Globus pallidus (tissue), 1 donor: Measurements from ENCODE around the gene ARHGEF37.
"Not testable (repeated sequence)": the region's sequence is repeated elsewhere in the genome, so short reads cannot be mapped to it uniquely, and the experiment has no call there.

ENCODE experiments used
- DNase-seq: peaks from one replicate; pipeline ENCODE4 v3.0.0-alpha.2; 2015; ENCODE audit warnings: low spot score

ARHGEF37 gene

DNA sequence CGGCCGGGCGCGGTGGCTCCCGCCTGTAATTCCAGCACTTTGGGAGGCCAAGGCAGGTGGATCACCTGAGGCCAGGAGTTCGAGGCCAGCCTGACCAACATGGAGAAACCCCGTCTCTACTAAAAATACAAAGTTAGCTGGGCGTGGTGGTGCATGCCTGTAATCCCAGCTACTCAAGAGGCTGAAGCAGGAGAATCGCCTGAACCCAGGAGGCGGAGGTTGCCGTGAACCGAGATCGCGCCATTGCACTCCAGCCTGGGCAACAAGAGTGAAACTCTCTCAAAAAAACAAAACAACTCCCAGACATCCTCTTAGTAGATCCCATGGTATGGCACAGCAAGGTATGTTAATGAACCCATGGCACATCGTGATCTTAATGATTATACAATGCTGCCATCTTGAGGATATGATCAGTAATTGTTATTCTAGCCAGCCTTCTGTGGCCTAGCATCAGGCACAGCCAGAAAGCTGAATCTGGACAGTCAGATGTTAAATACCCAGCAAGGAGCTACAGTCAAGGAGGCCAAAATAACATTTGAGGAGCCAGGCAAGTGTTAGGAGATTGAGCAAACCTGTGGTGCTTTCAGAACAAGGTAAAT lies 16.7 kb upstream of the ARHGEF37 start:
- peak; percentile 79 for DNase-seq

DNA sequence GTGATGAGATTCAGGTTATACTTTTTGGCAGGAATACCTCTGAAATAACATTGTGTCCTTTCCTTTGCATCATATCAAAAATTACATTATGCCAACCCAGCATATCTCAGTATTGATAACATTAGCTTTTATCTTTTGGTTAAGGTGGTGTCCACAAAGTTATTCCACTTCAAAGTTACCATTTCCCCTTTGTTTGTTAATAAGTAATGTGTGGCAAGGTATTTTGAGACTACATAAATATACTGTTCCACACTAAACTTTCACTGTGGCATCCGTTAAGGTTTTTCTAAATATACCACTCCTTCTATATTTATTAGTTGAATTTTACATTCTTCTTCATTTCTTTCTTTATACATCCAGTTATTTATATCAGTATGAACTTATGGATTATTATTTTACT lies 14.1 kb upstream of the ARHGEF37 start:
- no peak for DNase-seq

- no peak for DNase-seq
Measured at GRCh38 chr5:149572170-149572569, 9.1 kb upstream of the ARHGEF37 start.

DNA sequence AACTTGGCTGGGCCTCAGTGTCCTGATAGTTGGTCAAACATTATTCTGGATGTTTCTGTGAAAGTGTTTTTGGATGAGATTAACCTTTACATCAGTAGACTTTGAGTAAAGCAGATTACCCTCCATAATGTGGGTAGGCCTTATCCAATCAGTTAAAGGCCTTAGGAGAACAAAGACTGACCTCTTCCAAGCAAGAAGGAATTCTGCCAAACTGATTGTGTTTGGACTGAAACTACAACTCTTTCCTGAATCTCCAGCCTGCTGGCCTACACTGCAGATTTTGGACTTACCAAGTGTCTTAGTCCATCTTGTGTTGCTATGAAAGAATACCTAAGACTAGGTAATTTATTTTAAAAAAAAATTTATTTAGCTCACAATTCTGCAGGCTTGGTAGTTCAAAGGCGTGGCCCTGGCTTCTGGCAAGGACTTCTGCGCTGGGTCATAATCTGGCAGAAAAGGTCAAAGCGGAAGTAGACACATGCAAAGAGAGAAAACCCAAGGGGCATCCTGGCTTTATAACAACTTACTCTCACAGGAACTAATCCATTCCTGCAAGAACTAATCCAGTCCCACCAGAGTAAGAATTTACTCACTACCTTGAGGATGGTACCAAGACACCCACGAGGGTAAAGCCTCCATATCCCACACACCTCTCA lies 8.6 kb upstream of the ARHGEF37 start:
- DNase-seq = no peak

- no peak for DNase-seq
Measured at GRCh38 chr5:149575131-149575530, 6.2 kb upstream of the ARHGEF37 start.

DNA sequence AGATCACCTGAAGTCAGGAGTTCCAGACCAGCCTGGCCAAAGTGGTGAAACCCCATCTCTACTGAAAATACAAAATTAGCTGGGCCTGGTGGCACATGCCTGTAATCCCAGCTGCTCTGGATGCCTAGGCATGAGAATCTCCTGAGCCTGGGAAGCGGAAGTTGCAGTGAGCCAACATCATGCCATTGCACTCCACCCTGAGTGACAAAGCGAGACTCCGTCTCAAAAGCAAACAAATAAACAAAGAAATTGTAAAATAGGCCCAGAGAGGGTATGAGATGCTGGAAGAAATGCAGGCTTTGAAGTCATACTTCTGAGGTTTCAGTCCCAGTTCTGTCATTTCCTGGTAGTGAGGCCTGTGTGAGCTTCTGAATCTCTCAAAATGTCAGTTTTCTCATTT lies 5.3 kb upstream of the ARHGEF37 start:
- DNase-seq = no peak

DNA sequence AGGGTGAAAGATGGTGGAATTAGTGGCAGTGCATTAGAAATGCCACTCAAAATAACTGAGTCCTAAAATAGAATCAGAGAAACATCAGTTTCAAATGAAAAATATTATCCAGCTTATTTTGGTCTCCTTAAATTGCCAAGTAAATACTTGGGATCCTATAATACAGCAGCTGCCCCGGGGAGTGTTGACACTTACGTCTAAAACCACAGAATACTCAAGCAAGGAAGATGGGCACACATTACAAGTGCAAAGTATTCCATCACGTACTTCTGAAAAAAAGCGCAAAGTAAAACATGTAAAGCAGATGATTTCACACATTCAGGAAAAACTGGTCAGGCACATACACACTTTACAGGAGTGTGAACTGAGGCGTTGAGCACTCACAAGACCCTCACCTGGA lies 2.4 kb upstream of the ARHGEF37 start:
- no peak for DNase-seq

DNA sequence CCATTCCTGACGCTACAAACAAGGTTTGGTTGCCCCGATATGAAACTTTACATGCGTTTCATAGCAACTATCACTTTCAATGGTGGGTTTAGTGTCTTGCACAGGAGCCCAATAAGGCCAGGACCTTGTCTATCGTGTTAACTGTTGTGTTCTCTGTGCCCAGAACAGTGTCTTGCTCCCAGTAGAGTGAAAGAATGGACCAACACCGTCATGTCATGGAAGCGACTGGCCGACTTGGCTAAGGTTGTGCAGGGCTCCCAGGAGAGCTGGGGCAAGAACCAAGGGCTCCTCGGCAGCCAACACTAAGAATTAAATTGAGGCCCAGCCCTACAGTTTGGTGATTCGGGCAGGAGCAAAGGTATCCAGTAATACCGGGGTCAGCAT lies 498 bp upstream of the ARHGEF37 start:
- DNase-seq = no peak

- DNase-seq = peak; percentile 62
Measured at GRCh38 chr5:149581931-149582768, 852 bp downstream of the ARHGEF37 start.

GRCh38 chr5:149583394-149583793 lies 2.1 kb downstream of the ARHGEF37 start:
- DNase-seq = peak; percentile 92

GRCh38 chr5:149584121-149584520 lies 2.8 kb downstream of the ARHGEF37 start:
- DNase-seq = peak; percentile 37

- no peak for DNase-seq
Measured at GRCh38 chr5:149585910-149586309, 4.6 kb downstream of the ARHGEF37 start.

DNA sequence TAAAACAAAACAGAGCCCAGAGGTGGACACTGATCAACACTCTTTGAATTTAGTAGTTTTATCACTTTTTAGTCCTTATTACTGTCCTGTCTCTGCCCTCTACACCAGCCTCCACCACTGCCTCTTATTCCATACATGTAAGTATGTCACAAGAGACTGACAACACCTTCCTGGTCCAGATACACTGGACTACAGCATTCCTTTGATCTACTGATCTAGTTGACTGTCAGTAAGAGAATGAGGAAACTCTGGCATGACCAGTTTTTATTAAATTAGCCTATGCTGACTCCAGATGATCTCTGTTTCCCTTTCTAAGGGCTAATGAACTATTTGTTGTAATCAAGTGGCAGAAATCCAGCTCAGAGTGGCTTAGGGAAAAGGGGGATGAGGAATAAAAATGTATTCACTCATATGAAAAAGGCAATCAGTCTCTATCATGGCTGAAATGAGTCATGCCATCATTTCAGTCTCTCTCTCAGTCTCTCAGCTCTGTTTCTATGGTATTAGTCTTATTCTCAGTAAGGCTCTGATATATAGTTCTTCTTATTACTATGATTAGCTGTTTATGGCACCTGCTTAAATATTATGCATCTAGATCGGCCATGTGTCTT lies 5.5 kb downstream of the ARHGEF37 start:
- no peak for DNase-seq

GRCh38 chr5:149588936-149589335 lies 7.6 kb downstream of the ARHGEF37 start:
- DNase-seq = no peak

GRCh38 chr5:149593370-149593769 lies 12.1 kb downstream of the ARHGEF37 start:
- DNase-seq = no peak

GRCh38 chr5:149594206-149594895 lies 13.1 kb downstream of the ARHGEF37 start:
- no peak for DNase-seq

- DNase-seq = not testable (repeated sequence)
Measured at GRCh38 chr5:149595105-149595504, 13.8 kb downstream of the ARHGEF37 start.

DNA sequence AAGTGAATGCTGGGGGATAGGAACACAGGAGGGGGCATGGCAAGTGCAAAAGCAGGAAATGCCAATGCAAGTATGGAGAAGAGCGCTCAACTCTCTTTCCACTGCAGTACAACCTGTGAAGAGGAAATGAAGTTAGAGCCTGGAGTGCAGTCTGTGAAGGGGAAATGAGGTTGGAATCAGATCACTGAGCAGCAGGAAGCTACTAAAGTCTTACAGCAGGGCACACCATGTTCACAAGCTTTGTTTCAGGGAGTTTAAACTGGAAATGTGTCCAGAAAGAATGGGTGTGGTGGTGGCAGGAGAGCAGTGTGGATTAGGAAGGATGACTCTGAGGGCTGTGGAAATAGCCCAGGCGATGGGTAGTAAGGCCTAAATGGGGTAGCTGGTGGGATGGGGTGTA lies 15.4 kb downstream of the ARHGEF37 start:
- DNase-seq = no peak

DNA sequence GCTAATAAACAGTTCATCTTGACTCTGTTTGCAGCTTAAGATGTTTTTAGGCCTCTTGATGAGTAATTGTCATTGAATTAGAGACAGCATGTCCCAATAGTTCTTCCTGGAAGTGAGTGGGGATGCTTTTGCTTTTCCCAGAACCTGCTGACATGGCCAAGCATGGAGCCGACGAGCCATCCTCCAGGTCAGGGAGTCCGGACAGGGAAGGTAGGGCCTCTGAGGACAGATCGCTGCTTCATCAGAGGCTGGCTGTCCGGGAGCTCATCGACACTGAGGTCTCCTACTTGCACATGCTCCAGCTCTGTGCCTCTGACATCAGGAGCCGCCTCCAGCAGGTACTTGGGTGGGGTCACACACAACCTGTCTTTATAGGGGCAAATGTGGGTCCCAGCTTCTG lies 16.3 kb downstream of the ARHGEF37 start:
- no peak for DNase-seq

DNA sequence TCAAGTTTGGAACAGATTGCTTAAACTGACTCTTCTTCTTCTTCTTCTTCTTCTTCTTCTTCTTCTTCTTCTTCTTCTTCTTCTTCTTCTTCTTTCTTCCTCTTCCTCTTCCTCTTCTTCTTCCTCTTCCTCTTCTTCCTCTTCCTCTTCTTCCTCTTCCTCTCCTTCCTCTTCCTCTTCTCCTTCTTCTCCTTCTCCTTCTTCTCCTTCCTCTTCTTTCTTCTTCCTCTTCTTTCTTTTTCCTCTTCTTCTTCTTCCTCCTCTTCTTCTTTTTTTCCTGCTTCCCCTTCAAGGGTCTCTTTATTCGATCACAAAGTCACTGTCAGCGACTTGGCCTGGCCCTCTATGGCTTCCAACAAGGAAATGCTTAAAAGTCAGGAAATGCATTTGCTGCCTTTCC lies 16.9 kb downstream of the ARHGEF37 start:
- DNase-seq = not testable (repeated sequence)

GRCh38 chr5:149598966-149599365 lies 17.7 kb downstream of the ARHGEF37 start:
- DNase-seq = no peak

DNA sequence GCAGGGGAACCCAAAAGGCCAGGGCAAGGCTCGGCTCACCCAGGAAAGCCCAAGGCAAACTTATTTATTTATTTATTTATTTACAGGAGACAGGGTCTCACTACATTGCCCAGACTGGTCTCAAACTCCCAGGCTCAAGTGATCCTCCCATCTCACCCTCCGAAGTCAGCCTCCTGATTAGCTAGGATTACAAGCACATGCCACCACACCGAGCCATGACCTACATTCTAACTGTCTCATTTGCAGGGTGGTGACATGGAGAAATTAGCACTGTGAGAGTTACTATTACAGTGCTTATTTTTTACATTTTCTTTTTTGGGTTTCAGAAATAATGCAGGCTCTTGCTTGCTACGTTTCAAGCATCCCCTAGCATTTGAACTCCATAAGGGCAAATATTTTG lies 18.1 kb downstream of the ARHGEF37 start:
- no peak for DNase-seq
